RKO (cell line): ENCODE measurements around the gene TAF1B.
"Not testable (repeated sequence)": the region's sequence is repeated elsewhere in the genome, so short reads cannot be mapped to it uniquely, and the experiment has no call there.

ENCODE experiments used
- DNase-seq: peaks from one replicate; pipeline ENCODE4 v3.0.0-alpha.2; 2016; ENCODE audit warnings: low spot score

TAF1B gene

DNA sequence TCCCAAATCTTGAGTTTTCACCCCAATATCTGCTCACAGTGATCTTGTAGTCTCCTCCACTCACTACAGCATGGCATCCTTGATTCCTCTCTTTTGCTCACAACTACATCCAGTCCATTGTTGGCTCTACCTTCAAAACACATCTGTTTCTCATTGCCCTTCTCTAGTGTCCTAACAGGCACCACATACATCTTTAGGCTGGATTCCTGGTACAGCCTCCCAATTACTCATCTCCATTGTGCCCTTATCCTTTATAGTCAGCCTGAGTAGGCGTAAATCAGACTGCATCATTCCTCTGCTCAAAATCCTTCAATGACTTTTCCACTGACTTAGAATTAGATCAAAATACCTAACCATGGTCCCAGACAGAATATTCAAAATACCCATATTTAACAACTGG lies 10.7 kb upstream of the TAF1B start:
- peak; percentile 50 for DNase-seq

DNA sequence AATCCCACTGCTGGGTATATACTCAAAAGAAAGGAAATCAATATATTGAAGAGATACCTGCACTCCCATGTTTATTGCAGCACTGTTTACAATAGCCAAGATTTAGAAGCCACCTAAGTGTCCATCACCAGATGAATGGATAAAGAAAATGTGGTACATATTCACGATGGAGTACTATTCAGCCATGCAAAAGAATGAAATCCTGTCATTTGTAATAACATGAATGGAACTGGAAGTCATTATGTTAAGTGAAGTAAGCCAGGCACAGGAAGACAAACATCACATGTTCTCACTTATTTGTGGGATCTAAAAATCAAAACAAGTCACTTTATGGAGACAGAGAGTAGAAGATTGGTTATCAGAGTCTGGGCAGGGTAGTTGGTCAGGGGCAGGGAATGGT lies 8.2 kb upstream of the TAF1B start:
- DNase-seq, result not testable (repeated sequence)

DNA sequence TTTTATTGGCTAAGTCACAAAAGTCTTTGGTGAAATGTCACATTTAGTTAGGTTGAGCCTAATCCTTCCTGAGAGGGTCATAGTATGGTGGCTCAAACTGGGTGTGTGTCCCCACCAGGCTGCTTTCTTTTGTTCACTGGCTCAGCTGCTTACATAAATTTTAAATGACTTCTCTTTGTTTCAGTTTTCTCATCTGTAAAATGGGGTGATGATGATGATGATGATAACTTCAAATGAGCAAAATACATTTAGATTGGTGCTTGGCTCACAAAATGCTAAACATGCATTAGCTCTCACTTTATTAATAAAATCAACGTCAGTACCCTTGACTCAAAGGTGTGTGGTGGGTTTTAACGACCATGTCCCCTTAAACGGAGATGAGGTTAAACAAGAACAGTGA lies 7.2 kb upstream of the TAF1B start:
- no peak for DNase-seq

DNA sequence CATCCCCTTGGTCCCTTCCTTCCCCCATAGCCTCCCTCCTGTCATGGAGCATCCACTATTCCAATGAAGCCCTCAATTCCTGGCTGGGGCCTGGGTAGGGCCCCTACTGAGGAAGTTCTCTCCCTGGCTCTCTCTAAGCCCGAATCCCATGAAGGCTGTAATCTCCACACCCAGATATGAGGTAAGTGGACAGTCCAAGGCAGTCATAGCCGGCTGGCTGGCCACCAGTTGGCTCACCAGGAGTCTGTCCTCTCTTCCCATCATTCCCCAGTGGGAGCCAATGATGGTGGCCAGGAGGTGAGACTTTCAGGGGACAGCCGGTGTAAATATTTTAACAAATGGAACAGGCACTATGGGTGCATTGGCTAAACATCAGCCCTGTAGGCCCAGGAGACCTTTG lies 6.8 kb upstream of the TAF1B start:
- DNase-seq, result no peak

DNA sequence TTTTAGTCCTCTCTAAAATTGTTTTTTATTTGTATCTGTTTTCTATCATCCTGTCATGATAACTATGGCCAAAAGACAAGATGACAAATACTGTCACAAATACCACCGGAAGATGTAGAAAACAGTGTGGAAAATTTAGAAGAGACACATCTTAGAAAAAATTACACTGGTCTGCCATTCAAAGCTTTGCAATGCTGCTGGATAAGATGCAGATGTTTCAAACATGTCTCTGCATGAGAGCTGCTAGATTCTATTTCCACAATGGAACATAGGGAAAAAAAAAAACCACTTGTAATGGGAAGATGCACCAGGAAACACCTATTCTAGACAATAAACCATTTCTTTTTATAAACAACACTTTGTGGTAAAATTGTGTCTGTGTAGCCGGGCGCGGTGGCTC lies 5.8 kb upstream of the TAF1B start:
- DNase-seq, result no peak

DNA sequence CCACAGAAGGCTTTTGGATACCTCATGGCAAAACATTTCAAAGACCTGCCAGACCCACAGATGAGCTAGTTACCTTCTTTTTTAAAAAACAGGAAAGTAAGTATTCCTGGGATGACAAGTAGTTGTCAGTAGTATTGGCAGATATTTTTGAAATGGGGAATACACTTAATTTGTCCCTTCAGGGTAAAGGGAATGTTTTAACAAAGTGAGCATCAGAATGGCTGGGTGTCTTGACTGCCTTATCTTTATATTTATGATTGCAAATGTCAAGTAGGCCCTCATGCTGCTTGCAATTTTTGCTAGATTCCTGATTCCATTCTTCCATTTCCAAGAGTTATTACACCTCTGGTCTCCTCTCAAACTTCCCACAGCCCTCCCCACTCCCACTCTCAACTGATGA lies 4.9 kb upstream of the TAF1B start:
- DNase-seq, result no peak

DNA sequence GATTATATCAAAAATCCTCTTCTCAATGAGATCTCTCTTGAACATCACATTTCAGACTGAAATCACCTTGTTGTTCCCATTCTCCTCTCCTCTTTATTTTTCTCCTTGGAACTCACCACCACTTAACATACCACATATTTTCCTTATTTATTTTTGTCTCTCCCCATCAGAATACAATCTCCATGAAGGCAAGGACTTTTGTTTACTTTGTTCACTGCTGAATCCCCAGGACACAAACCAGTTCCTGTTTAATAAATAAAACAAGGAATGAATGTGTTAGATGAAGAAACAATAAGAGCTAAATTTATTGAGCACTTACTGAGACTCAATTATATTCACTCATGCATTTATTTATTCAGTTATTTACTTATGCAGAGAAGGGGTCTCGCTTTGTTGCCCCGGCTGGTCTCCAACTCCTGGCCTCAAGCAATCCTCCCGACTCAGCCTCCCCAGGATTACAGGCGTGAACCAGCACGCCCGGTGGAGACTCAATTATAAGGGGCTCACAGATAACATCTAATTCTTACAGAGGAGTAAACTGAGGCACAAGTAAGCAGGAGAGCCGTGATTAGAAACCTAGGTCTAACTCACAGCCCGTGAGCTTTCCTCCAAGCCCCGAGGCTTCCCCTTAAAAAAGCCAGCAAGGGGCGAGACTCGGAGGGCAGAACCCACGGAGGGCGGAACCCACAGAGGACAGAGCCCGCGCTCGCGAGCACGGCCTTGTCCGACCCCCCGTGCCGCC lies 616 bp upstream of the TAF1B start:
- DNase-seq, result no peak

DNA sequence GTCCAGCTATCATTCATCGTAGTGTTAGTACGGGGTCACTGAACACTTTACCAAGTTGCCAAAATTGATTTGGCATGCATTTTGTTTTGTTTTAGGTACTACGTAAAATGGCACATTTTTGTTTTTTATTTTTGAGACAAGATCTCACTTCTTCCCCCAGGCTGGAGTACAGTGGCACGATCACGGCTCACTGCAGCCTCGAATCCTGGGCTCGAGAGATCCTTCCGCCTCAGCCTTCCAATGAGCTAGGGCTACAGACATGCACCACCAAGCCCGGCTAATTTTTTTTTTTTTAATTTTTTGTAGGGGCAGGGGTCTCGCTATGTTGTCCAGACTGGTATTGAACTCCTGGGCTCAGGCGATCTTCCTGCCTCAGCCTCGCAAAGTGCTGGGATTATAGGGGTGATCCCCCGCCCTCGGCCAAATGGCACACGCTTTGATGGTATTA lies 786 bp downstream of the TAF1B start:
- peak; percentile 58 for DNase-seq

DNA sequence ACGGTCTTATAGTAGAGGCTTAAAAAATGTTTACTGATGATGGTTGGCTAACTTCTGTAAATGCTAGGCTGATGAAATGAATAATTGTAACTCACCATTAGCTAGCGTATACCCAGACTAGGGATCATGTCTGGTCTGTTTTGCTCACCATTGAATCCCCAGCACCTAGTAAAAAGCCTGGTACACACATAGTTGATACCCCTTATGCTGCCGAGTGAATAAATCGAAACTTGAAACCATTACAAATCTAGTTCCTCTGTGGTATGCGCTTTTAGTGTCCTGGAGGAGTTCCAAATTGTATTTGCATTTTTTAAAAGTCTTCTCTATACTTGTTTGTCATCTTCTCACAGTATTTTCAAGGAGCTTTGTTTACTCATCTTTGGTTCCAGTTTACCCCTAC lies 1.3 kb downstream of the TAF1B start:
- DNase-seq, result peak; percentile 25

DNA sequence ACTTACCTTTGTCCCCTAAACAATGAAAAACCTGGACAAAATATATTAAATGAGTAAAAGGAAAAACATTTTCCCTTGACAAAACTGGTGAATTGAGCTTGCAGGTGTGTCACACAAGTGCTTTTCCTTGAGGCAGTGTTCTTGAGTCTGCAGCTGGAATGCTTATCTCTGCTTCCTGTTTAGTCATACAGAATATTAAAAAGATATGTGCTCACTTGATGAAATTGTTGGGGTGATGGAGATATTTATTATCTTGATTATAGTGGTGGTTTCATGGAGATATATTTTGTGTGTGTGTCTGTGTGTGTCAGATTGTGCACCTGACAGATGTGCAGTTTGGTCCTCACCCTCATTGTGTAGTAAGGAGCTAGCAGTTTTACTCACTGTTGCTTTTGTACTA lies 3.3 kb downstream of the TAF1B start:
- peak; percentile 74 for DNase-seq

DNA sequence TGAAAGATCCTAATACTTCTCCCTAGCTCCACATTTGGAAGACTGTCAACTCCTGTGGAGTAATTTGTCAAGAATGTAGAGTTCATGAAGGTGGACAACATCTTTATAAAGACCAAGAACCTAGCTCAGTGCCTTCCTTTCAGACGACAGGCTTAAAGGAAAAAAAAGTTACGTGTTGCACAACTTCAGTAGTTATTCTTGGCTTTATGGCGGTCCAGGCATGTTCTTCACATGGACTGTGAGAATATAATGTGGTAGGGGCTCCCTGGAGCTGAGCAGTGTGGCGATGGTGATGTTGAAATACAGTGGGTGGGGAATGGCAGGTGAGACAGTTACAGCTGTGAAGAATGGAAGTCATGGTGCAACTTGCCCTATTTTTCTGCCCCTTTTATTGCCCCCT lies 3.9 kb downstream of the TAF1B start:
- DNase-seq, result no peak

DNA sequence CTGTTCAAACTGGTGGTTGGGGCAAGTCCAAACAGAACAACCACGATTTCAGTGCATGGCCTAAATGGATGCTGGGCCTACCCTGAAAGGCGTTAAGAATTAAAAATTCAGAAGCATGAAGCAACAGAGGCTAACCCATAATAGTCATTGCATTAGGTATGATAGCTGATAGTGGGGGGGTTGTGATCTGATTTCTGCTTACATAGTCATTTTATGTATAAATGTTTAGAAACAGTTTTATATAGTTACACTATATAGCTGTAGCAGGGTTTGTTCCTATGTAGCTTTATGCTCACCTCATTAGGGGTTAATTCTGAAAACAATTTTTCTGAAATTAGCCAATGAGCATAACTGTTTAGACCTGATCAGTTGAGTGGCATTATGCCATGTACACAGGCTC lies 9.6 kb downstream of the TAF1B start:
- DNase-seq, result no peak

DNA sequence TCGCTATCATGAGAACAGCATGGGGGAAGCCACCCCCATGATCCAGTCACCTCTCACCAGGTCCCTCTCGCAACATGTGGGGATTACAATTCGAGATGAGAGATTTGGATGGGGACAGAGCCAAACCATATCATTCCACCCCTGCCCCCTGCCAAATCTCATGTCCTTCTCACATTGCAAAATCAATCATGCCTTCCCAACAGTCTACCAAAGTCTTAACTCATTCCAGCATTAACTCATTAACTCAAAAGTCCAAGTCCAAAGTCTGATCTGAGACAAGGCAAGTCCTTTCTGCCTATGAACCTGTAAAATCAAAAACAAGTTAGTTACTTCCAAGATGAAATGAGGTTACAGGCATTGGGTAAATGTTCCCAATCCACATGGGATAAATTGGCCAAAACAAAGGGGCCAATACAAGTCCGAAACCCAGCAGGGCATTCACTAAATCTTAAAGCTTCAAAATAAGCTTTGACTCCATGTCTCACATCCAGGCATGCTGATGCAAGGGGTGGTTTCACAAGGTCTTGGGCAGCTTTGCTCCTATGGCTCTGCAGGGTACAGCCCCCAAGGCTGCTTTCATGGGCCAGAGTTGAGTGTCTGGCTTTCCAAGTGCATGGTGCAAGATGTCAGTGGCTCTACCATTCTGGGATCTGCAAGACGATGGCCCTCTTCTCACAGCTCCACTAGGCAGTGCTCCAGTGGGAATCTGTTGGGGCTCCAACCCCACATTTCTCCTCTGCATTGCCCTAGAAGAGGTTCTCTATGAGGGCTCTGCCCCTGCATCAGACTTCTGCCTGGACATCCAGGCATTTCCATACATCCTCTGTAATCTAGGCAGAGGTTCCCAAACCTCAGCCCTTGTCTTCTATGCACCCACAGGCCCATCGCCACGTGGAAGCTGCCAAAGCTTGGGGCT lies 14.8 kb downstream of the TAF1B start:
- no peak for DNase-seq

DNA sequence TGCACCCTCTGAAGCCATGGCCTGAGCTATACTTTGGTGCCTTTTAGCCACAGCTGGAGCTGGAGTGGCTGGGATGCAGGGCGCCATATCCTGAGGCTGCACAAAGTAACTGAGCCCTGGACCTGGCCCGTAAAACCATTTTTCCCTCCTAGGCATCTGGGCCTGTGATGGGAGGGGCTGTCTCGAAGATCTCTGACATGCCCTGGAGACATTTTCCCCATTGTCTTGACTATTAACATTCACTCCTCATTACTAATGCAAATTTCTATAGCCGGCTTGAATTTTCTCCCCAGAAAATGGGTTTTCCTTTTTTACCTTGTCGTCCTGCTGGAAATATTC lies 15.4 kb downstream of the TAF1B start:
- DNase-seq, result no peak

DNA sequence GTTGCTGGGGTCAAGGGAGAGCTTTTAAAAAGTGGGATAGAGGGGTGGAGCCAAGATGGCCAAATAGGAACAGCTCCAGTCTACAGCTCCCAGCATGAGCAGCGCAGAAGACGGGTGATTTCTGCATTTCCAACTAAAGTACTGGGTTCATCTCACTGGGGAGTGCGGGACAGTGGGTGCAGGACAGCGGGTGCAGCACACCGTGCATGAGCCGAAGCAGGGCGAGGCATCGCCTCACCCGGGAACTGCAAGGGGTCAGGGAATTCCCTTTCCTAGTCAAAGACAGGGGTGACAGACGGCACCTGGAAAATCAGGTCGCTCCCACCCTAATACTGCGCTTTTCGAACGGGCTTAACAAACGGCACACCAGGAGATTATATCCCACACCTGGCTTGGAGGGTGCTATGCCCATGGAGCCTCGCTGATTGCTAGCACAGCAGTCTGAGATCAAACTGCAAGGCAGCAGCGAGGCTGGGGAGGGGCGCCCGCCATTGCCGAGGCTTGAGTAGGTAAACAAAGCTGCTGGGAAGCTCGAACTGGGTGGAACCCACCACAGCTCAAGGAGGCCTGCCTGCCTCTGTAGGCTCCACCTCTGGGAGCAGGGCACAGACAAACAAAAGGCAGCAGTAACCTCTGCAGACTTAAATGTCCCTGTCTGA lies 17.8 kb downstream of the TAF1B start:
- DNase-seq, result not testable (repeated sequence)

DNA sequence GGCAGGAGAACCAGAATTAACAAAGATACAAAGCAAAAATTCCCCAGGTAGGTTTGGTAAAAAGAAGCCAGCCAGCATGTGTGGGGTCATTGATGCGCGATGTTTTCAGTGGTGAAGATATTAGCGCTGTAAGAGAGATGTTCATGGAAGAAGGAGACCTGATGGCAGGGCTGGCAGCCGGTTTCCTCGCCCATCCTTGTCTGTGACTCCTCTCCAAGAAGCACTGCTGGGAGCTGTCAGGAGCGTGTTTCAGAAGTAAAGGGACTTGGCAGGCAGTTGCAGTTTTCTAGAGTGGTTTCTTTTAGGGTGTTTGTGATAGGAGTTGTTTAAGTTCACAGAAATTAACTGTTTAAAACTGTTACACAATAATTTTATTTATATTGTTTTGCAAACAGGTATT lies 24.6 kb downstream of the TAF1B start:
- no peak for DNase-seq

DNA sequence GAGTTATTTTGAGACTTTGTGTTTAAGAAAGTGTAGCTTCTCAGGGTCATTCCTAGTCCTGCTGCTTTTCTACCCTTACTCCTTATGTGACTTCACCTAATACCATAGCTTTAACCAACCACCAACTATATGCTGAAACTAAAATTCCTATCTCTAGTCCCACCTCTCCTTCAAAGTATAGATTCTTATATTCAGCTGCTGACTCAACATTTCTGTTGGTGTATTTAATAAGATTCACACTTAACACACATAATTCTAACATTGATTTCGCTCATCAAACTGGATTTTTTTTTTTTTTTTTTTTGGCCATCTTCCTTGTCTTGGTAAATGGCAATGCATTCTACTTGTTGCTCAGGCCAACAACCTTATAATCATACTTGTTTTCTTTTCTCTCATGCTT lies 30.1 kb downstream of the TAF1B start:
- no peak for DNase-seq

DNA sequence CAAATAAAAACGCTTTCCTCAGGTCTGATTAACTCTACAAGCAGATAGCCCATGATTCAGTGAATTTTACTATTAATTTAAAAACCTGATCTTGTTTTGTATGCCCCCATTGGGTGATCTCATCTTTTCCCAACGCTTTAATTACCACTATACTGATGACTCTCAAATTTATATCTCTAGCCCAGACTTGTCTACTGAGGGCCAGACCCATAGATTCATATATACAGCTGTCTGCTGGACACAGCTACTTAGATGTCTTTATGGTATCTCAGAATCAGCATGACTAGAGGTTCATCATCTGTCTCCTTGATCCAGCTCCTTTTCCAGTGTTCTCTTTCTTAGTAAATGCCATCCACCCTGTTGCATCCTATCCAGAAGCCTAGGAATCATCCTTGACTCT lies 33.8 kb downstream of the TAF1B start:
- no peak for DNase-seq

DNA sequence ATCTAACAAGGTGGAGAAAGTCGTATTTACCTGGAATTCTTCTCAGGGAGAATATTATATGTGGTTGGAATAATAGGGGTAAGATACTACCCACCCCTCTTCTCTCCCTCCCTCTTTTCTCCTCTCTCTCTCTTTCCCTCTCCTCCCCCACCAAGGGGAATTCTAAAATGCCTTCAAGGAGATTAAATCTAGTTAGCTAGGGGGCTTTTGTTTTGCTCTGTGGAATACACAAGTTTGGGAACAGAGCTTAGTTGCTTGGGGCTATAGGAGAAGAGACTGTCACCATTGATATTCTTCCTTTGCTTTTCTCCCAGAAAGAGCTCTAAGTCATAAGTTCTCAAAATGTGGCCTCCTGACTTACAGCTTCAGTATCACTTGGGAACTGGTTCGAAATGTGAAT lies 34.5 kb downstream of the TAF1B start:
- DNase-seq, result no peak

DNA sequence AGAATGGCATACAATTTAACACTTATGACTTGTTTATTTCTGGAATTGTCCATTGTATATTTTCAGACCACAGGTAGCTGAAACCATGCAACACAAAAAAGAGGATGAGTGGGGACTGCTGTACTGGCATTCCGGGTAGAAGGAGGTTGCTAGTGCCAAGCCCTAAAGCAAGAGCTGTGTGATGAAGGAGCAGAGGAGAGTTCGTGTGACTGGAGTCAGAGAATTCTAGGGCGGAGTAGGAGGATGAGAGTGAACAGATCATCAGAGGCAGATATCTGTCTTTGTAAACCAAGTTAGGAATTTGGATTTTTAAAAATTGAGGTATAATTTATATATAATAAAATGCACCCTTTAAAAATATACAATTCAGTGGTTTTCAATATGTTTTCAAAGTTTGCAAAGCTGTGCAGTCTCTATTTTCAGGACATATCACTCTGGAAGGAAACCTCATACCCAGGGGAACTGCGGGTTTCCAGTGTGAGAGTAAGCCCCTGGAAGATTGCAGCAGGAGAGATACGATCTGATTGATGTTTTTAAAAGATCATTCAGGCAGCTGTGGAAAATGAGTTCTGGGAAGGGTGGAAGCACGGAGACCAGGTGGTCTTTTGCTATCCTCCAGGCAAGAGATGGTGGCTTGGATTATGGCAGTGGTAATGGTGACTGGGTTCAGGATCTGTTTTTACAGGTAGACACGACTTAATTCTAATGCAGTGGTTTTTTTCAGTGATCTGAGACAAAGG lies 36.4 kb downstream of the TAF1B start:
- DNase-seq, result no peak

DNA sequence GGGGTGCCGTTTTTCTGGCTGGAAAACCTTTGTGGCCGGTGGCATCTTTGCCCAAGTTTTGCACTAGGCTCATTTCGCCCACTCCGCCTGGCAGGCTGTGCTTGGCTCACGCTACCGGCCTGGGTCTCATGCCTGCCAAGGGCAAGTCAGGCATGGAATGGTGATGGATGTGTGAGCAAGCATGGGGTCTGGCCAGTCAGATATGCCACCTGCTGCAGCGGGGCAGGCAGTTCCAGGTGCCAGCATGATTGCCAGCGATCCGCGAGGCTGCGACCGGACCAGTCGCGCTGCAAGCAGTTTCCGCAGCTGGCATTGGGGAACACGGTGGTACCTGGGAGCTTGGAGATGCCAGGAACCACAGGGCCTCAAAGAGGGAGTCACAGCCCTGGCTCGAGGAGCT lies 40.6 kb downstream of the TAF1B start:
- no peak for DNase-seq

DNA sequence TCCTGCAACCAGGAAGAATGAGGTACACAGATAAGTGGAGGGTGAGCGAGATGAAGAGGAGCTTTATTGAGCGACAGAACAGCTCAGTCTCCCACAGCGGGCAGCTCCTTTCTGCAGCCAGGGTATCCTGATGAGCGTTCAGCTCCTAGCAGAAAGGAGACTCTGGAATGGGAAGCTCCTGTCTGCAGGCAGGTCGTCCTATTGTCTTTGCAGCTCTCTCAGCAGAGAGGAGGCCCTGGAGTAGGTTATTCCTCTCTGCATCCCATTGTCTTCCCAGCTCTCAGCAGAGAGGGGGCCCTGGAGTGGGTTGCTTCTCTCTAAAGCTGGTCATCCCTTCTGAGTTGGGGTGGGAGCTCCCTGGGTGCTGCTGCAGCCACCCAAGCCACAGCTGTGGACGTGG lies 41.2 kb downstream of the TAF1B start:
- DNase-seq, result no peak
